IPS-NIHi7 (cell line): Measurements from ENCODE around the gene CCBE1.
"Not testable (repeated sequence)": the region's sequence is repeated elsewhere in the genome, so short reads cannot be mapped to it uniquely, and the experiment has no call there.

Experiments used
- DNase-seq: peaks from one replicate; pipeline ENCODE4 v3.0.0; 2012; ENCODE audit warnings: mixed read lengths; ENCODE audit errors: extremely low spot score

CCBE1 gene

DNA sequence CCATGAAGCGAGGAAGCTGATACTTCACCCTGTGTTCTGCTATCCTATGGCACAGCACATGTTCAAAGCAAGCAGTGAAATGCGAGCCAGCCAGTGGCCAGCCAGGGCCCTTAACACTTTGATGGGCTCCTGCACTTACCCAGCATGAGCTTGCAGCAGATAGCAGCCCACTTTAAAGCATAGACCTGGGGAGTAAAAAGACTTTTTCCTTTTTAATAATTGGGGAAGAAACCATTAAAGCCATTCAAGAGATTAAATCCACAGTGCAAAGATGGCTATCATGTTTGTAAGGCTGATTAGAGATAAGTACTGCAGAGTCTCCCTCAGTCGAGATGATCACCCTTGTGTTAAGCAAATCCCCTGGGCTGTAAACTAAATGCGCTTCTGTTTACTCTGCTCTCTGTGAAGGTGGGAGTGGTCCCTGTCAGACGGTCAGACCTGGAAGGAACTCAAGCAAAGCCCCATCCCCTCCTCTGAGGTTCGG, 15.7 kb downstream of the CCBE1 start:
- peak; percentile 41 for DNase-seq

DNA sequence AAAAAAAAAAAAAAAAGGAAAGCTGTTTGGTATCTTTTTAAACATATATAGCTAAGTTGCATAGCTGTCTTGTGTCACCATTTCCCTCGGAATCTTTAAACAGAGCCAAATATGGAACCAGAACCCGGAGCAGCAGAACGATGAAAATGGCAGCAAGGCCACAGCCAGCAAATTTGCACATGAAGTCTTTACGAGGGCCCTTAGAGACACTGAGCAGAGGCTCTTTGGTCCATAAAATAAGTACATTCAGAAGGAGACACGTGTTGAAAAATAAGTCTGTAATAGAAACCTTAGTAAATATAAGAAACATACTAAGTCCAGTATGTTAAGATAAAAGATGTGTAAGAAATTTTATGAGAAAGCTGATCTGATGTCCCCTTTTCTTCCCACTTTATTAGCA, 16.2 kb downstream of the CCBE1 start:
- no peak for DNase-seq

DNA sequence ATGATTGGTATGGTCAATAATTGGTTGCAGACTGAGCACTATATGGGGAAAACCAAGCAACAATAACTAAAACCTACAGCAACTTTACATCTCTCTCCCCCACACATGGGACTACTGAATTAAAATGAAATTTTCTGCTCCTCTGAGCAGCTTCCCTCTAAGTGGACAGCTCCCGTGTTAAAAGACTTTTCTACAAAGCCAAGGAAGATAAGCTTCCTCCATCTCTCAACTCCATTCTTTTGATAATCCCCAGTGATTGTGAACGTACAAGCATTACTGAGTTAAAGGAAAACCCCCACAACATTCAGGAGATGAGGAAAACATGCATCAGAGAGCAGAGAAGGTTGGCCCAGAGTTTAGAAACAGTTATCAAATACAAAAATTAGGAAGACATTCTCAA, 21.9 kb downstream of the CCBE1 start:
- DNase-seq = no peak

DNA sequence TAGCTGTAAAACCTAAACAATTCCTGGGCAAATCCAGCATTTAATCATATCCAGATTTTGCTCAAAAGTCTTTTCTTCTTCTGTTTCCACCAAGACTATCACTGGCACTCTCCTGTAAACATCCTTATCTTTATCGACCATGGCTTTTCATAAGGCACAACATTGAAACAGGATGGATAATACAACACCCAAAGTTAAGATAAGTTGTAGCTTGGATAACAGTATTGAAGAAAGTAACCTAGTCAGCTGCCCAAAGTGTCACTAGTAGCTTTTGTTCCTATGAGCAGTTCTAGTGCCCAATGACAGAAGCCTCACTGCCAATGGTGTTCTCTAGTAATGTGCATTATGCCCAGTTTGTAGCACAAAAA, 22.3 kb downstream of the CCBE1 start:
- DNase-seq = no peak

DNA sequence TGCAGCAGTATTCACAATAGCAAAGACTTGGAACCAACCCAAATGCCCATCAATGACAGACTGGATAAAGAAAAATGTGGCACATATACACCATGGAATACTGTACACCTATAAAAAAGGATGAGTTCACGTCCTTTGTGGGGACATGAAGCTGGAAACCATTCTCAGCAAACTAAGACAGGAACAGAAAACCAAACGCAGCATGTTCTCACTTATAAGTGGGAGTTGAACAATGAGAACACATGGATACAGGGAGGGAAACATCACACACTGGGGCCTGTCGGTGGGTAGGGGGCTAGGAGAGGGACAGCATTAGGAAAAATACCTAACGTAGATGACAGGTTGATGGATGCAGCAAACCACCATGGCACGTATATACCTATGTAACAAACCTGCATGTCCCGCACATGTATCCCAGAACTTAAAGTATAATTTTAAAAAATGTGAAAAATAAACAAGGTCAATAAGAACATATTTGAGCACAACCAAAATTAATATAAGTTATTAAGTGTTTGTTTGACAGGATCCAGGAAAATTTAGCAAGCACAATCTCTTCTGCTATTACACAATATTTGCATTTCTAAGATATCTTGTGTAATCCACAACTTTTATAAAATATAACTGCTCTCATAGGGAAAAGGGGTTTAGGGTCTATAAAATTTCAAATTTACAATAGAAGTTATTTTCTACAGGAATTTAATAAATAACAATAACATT, 22.9 kb downstream of the CCBE1 start:
- DNase-seq = no peak

DNA sequence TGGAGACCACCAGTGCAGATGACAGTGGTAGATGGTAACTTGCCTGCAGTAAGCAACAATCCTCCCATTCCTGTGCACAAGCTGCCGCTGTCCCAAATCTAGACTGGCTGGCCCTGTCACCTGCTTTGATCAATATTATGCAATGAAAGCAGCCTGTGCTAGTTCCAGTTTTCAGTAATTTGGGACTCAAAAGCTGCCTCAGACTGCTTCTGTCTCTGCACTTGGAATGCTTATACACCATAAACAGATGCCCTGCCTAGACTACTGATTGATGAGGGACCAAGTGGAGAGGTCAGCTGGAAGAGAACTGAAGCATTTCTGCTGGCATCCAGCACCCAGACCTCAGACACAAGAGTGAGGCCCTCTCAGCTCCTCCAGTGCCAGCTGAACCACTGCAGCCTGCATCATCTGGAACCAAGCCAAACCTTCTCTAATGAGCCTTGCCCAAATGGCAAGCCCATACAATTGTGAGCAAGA, 24.9 kb downstream of the CCBE1 start:
- DNase-seq = no peak

DNA sequence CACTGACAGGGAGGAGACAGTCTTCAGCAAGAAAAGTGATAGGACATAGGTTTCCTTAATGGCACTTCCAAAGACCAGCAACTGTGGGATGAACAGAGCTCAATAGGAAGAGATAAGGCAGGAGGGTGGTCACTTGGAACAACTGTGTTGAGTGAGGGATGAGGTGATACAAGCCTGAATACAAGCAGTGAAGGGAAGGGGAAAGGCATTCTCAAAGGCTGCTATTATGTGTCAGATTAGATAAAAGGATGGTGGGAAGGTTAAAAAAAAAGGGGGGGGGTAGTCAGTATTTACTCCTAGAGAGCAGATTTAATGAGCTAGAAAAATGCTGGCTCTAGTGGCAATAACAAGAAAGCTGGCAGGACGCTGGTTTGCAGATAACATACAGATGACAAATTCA, 25.7 kb downstream of the CCBE1 start:
- DNase-seq = no peak

DNA sequence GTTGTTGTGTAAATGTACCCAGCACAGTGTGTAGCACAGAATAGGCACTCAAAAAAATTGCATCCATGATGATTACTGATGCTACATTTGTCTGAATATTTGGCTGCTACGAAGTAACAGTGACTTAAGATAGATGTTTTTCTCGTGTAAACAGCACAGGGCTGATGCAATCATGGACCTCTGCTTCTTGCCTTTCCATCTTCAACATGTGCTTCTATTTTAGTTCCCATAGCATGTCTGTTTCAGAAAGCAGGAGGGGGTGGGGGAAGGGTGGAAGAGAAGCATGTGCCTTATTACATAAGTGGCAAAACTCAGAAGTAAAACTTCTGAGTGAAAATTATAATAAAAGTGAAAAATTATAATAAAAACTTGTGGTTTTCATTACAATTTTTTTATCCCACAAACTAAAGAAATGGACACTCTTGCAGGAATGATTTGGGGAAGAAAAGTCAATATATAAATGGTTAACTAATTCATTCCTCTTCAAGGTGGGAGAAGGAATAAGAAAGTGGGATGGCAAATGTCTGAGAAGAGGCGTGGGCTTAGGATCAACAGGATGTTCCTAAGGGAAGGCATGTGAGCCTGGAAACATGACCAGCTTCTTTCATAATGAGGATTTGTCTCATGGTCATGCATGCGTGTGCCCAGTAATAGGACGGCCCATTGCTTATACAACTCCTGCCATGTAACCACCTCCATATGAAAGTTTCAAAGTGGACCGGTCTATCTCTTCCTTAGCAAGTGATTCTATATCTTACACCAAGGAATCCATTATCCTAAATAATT, 27.2 kb downstream of the CCBE1 start:
- no peak for DNase-seq

DNA sequence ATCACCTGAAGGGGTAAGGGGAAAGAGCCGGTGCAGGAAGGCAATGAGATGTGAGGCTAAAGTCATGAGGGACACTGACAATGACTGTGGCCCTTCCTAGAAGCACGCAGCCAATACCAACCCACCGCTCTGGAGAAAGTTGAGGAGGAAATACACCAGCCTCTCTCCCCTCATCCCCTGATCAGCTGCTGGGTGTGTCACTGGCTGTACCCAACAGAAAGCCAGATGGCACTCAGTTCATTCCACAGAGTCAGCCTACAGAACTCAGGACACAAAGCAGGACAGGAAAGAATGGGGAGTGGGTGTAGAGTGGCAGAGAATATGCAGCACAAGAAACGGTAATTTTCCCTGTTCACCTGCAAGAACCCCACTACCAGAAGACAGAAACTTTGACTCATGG, 29.7 kb downstream of the CCBE1 start:
- DNase-seq = no peak

DNA sequence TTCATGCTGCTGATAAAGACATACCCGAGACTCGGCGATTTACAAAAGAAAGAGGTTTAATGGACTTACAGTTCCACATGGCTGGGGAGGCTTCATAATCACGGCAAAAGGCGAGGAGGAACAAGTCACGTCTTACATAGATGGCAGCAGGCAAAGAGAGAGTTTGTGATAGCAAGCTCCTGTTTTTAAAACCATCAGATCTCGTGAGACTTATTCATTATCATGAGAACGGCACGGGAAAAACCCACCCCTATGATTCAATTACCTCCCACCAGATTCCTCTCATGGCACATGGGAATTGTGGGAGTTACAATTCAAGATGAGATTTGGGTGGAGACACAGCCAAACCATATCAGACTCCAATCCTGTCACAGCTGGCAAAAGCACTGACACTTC, 31.2 kb downstream of the CCBE1 start:
- not testable (repeated sequence) for DNase-seq

DNA sequence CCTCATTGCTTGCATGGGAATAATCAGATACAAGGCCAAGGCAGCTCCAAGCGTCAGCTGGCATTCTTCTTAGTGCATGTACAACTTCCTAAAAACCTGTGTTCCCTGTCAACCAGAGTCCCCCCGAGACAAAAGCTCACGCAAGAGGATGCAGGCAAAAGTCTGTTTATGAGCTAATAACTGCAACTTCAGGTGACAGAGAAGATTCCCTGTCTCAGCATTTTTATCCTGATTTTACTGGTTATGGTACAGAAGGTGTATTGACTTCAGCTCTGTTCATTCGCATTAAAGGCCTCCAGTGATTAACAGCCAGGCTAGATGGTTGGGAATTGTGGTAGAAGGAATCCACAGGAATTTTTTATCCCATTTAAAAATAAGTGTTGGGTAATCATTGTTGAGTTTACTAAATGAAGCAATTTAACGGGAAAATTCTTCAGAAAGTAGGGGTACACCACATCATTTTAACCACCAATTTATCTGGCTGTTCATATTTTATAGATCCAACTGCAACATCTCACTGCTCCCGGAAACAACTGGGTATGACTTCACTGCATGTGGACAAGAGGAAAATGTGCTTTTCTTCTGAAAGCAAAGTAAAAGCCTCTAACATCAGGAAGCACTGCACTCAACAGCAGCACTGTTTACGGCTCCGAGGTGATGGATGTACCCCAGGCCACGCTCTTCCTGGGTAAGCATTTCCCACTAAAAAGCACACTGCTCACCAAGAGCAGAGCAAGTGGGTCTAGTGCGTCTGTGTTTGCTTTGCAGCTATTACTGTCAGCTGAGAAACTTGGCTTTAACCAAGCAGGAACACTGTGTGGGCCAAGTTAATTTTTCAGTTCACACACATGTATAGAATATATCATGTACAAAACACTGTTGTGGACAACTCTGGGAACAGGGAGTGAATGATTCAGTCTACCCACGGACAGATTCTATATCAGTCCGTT, 31.9 kb downstream of the CCBE1 start:
- DNase-seq = no peak

DNA sequence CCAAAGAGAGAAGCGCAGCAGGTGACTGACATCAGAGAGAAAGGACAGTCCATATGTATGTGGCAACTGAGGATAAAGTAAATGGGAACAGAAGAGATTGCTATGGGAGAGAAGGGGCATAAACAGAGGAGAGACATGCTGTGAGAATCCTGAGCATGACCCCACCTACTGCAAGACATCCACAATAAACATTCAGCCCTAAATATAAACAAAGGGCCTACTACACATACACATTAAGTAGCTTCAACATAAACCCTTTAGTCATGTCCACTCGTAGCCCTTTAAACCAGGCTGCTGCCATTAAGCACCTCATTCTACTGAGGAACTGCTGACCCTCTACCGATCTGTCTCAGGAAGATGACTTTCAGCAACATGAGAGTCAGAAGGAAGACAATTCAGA, 32.9 kb downstream of the CCBE1 start:
- no peak for DNase-seq

DNA sequence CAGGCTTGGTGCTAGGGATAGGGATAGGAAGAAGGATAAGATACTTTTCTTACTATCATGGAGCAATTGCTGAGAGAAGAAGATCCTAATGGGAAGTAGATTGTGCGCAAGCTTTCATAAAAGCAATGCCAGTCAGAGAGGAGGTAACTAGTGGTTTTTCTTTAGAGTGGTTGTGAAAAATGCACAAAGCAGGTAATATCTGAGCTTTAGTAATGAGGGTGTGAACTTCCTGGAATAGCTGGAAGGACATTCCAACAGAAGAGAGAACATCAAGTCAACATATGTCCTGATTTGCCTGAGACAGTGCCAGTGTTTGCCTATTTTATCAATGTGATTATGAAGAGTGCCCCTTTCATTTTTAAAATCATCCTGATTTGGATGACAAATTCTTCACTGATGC, 34.1 kb downstream of the CCBE1 start:
- DNase-seq = no peak

DNA sequence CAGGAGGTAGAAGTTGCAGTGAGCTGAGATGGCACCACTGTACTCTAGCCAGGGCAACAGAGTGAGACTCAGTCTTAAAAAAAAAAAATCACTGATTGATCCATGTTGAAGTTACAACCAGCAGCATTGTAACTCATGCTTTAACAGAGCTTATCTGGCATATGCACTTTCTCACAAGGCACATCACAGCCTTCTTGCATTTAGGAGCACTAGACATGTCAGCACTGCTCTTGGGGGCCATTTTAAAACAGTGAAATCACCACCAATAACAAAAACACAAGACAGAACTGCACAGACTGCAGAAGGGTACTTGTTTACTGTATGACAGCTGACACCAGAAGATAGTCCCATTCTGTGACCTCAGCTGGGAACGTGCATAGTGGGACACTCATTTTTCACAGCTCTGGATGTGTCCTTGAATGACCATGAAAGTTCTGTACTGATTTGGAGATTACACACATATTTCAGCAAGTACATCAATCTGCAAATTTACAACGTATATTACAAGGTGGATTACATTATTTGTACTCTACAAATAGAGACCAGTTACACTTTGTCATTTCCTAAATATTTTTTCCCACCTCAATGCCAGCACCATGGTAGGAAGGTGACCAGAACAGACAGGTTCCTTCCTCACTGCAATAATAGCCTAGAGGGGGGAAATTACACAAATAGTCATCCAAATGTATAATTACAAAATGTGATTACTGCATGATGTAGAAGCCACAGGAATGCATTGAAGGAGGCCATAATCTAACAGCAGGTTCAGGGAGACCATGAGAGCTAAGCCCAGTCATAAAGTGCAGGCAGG, 35.1 kb downstream of the CCBE1 start:
- DNase-seq = no peak

DNA sequence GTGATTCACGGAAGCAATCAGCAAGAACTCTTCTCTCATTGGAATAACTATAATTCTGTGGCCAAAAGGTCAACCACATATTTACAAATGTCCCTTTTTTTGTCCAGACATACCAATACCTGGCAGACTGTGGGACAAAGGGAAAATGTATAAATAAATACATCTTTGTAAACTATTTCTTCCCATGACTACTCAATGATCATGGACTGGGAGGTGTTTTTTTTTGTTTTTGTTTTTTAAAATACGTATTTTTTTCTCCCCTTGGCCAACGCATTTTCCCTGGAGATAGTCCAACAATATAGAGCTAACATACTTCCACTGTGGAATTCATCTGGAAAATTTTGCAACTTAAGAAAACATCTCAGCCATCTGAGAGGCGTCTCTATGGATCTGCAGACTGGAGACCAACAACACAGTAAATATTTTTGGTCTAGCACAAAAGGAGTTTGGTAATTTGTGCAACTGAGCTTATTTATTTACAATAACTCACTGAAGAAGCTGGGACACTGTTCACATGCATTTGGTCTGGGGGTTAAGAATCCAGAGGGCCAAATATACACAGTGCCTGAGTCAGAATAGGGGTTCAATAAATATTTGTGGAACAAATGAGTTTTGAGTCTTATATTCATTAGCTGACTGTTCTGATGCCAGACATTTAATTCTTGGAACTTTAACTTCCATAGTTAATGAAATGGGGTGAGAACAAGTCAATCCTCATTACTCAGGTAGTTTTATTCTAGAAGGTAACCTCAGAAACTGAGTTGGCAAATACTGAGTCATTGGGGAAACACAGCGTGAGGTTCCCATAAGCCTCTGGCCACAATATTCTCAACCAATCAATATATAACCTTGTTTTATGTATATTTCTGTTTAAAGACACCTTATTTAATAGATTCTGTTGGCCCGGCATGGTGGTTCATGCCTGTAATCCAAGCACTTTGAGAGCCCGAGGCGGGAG, 36.2 kb downstream of the CCBE1 start:
- DNase-seq = no peak

DNA sequence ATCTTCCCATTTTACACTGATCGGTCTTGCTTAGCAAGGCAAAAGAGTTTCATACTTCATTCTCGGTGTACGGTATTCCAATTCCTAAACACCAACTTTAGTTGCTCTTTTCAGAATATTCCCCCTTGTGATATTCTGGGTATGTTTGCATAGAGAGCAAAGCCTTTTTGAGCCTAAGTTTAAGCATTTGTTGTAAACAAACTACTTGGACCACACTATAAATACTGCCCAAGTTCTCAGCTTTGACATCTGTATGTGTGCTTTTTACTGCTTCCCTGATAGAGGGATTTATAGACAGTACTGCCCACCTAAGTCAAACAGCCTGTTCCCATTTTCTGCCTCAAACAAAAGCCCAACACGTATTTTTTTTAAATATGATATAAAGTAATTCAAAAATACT, 36.9 kb downstream of the CCBE1 start:
- no peak for DNase-seq

DNA sequence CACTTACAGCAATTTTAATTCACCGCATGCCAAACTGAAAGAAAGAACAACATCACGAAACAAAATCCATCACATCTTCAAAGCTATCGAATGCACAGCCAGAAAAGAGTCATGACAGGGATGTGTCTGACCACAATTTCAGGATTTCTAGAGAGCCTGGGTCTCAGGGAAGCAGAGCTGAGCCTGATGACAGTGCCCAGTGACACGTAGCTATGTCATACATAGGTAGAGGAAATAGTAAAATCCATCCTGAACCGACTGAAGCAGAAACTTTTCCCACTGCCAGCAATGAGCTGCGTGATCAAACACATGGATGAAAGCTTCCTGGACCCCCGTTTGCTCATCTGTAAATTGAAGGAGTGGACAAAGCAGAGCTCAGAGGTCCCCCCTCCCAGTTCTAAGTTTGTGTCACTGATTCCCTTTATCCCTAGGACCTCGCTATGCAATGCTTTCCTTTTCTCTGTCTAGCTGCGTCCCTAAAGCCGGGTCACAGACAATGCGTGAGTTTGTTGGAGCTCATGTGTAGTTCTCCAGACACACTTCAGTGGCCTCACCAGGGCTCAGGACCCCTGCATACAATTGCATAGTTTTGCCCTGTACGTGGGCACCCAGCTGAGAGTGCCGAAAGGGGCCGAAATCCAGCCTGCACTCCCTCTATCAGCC, 37.6 kb downstream of the CCBE1 start:
- DNase-seq = no peak

DNA sequence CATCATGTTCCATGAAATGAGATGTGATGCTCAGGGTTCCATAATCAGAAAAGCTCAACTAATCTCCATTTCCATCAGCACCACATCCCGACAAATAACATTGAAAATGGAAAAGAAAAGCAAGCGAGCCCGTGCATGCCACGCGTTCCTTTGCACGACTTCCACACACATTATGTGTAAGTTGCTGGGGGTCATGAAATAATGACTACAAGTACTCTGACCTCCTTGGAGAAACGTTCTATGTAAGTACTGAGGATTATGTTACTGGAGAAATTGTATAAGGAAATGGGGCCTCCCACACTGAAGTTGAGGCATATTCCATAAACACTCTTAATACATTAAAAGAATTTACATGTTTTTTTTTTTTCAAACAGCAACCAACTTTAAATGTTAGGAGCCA, 38.3 kb downstream of the CCBE1 start:
- no peak for DNase-seq

DNA sequence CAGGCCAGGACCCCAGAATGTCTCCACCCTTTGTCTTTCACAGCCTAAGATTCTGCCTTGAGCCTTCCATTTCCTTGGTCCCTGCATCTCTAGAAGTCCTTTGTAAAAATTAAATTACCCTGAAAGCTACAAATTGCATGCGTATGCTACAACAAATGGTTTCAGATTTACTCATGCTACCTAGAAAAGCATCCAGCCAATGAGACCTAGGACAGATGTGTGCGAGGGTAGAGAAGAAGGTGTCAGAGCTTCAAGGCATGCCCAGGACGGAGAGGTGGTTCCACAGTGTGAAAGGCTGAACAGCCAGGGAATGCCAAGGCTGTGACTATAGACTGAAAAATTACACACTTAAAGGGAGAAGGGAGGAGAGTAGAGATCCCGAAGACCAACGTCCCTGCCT, 40.2 kb downstream of the CCBE1 start:
- no peak for DNase-seq
